GF-D8 (cell line): ENCODE results near the gene CDC42BPA.
"Not testable (repeated sequence)": the region's sequence is repeated elsewhere in the genome, so short reads cannot be mapped to it uniquely, and the experiment has no call there.

ENCODE experiments used
- DNase-seq: peaks from one replicate; lab custom pipeline; 2025; lab: John Stamatoyannopoulos, UW

Gene CDC42BPA

DNA sequence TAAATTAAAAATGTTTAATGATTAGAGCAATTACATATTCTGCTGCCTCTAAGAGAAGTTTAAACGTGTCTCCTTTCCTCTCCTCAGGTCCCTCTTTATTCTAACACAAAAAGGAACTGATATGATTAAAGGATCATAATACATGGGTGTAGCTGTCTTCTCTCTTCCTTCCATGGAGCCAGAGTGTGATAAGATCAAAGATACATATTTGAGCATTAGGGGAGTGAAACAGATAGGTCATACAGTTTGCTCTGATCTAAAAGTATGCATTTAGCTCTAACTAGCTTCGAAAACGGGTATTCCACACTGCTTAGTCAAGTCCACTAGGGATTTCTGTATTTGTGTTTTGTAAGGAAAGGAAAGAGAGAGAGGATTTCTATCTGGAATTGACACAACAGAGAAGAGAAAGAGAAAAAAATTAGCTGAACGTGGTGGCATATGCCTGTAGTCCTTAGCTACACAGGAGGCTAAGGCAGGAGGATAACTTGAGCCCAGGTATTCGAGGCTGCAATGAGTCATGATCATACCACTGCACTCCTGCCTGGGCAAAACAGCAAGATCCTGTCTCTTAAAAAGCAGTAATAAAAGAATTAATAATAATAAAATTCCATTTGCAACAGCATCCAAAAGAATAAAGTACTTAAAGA lies 63.1 kb downstream of the CDC42BPA start:
- DNase-seq, result no peak

DNA sequence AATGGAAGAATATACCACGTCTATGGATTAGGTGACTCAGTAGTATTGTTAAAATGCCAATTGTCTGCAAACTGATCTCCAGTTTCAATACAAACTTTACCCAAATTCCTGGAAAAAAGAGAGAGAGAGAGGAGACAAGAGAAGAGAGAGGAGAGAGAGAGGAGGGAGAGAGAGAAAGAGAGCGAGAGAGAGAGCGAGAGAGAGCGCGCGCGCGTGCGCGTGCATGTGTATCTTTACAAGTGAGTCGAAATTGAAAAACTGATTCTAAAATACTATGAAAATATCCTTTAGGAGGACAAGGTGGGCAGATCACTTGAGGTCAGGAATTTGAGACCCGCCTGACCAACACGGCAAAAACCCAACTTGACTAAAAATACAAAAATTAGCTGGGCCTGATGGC lies 65.2 kb downstream of the CDC42BPA start:
- no peak for DNase-seq

DNA sequence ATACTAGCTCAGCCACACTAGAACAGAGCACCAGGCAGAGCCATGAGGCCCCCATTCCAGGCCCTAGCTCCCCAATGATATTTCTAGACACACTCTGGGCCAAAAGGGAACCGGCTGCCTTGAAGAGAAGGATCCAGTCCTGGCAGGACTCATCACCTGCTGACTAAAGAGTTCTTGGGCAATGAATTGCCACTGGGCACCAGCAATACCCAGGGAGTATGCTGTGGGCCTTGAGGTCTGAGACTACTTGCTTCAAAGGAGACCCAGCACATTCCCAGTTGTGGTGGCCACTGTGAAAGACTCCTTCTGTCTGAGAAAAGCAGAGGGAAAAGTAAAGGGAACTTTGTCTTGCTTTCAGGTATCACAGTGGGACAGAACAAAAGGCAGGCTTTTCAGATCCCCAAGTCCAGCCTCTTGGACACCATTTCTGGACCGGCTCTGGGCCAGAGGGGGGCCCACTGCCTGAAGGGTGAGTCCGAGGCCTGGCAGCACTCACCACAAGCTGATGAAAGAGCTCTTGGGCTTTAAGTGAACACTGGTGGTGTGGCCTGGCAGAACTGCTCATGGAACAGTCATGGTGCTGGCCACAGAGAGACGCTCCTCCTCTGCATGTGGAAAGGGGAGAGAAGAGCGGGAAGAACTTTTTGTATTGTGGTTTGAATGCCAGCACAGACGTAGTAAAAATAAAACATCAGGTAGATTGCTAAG lies 72.5 kb downstream of the CDC42BPA start:
- DNase-seq, result no peak

- DNase-seq, result no peak
These were observed 73.8 kb downstream of the CDC42BPA start for GRCh38 chr1:227244339-227245118.

- no peak for DNase-seq
These were observed 75.2 kb downstream of the CDC42BPA start for GRCh38 chr1:227242811-227243682.

DNA sequence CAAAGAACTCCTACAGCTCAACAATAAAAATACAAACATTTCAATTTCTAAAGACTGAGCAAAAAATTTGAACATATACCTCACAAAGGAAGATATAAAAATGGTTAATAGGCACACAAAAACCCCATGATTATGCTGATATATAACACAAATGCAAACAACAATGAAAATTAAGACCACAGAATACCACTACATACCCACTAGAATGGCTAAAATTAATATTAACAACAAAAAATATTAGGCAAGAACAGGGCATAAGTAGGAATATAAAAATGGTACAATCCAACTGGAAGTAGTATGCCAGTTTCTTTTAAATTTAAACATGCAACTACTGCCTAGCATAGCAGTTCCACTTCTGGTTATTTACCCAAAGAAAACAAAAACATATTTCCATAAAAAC lies 77.3 kb downstream of the CDC42BPA start:
- no peak for DNase-seq

DNA sequence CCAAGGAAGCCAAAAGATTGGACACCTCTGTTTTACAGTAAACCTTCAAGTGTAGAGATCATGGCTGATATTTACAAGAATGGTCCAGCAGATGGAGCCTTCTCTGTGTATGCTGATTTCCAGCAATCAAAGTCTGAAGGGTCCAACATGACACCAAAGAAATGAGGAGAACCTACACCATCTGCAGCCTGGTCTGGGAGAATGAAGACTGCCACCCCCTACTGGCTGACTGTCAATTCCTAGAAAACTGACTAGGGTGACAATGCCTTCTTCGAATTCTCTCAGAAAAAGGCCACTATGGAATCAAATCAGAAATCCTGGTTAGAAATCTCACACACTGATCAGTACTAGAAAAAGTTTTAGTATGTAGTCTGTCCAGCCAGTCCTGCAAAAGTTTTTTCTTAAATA lies 83.3 kb downstream of the CDC42BPA start:
- DNase-seq, result no peak

- not testable (repeated sequence) for DNase-seq
These were observed 87.2 kb downstream of the CDC42BPA start for GRCh38 chr1:227231128-227231527.

DNA sequence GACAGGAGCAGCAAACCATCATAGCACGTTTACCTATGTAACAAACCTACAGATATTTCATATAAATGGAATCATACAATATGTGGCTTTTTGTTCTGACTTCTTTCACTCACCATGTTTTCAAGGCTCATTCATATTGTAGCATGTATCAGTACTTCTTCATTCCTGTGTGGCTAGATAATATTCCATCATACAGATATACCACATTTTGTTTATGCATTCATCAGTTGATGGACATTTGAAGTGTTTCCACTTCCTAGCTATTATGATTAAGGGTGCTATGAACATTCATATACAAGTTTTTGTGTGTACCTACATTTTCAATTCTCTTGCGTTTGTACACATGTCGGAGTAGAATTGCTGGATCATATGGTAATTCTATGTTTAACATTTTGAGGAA lies 90.1 kb downstream of the CDC42BPA start:
- no peak for DNase-seq

GRCh38 chr1:227227761-227228160 lies 90.5 kb downstream of the CDC42BPA start:
- no peak for DNase-seq

GRCh38 chr1:227225715-227226346 lies 92.5 kb downstream of the CDC42BPA start:
- DNase-seq, result no peak

- no peak for DNase-seq
These were observed 95.0 kb downstream of the CDC42BPA start for GRCh38 chr1:227223171-227223806.

DNA sequence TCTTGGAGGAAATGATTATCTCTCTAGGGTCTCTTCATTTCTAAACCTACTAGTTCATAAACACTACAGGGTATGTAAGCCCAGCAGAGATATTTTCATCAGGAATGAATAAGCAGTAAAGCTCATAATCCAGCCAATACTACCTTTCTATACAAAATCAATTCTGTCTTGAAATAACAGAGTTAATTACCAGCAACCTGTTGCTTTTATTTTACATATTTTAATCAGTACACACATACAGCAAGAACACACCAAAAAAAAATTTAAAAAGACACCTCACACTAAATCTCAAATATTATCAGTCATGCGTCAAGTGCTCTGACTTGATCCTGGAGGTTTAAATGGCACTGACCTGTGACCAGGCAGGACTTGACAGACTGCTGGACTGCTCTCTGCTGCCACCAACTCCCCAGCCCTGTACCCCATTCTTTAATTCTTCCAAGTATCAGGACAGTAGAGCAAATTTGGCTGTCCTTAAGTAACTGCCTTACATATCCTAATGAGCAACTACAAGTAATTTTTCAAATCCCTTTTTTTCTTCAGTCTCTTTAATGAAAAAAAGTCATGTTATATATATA lies 98.5 kb downstream of the CDC42BPA start:
- no peak for DNase-seq

- DNase-seq, result no peak
These were observed 99.3 kb downstream of the CDC42BPA start for GRCh38 chr1:227218870-227219573.

GRCh38 chr1:227215863-227216510 lies 102.3 kb downstream of the CDC42BPA start:
- no peak for DNase-seq

GRCh38 chr1:227214207-227214606 lies 104.1 kb downstream of the CDC42BPA start:
- DNase-seq, result no peak

DNA sequence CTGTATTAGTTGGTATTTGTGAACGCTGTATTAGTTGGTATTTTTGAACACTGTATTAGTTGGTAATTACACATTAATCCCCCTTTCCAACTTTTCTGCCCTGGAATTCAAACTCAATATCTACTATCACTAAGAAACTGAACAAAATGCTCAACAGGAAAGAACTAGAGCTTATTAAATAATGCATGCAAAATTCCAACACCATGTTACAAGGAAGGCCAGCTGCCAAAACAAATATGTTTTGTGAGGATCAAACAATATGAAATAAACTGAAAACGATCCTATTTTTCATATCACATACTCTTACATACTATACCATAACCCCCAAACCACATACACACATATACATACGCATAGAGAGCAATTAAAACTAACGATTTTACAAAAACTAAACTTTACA lies 104.9 kb downstream of the CDC42BPA start:
- no peak for DNase-seq

DNA sequence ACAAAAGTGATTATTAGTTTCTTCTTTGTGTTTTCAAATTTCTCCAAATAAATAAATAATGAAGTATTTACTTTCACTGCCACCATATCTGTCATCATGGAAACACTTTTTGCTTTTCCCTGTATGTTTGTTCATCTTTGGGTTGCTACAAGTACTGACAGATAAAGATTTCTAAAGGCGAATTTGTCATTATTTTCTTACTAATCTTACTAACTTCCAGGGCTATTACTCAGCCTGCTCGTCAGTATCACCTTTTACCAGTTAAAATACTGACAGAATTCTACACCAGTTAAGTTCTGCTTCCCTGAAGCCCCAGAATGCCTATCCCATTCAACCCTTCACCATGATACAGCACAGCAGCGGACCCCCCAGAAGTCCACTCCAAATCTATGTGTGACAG lies 106.1 kb downstream of the CDC42BPA start:
- DNase-seq, result no peak

DNA sequence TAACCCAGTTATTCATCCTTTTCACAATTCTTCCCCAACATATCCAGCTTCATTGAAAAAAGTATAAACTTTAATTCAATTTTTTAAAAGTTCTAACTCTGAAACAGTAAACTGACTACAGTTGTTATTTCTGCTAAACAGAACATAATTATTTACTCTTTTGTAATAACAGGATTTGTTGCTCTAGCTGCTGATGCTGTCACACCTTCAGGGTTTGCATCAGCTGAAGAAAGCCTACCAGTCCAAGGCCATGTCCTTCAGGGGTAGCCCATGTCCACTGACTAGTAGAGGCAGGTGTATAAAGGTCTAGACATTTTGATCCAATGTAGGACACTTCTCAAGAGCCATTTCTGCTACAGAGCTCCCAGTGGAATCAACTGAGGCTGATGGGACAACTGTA lies 107.7 kb downstream of the CDC42BPA start:
- DNase-seq, result no peak

GRCh38 chr1:227197064-227197463 lies 121.2 kb downstream of the CDC42BPA start:
- DNase-seq, result no peak
